H9 (cell line): ENCODE data around the gene TPD52L1. TPM values are rescaled to one million over a fixed set of nuclear protein-coding genes. Genes with fewer than 3 reads are reported as not detected.

Experiments
- DNase-seq: peaks from one replicate; pipeline ENCODE4 v3.0.0-alpha.2; 2017
- H2AFZ ChIP-seq: one replicate; pipeline ENCODE4 v1.6.1; 2013; ENCODE audit warnings: mild to moderate bottlenecking, low read length, control low read depth, moderate library complexity
- H2AK5ac ChIP-seq: 2 replicates; pipeline ENCODE4 v1.6.1; 2013; ENCODE audit warnings: low read length, control low read depth, mixed read lengths; ENCODE audit not compliant: insufficient read length
- H2BK120ac ChIP-seq: one replicate; pipeline ENCODE4 v1.6.1; 2013; ENCODE audit warnings: low read depth, mild to moderate bottlenecking, low read length, control low read depth, inconsistent platforms; ENCODE audit not compliant: poor library complexity, severe bottlenecking
- H2BK12ac ChIP-seq: 2 replicates; pipeline ENCODE4 v1.6.1; 2013; ENCODE audit warnings: low read length, control low read depth, mixed read lengths, low read depth; ENCODE audit not compliant: insufficient read length
- H2BK15ac ChIP-seq: 2 replicates; pipeline ENCODE4 v1.6.1; 2013; ENCODE audit warnings: low read depth, low read length, control low read depth
- H2BK20ac ChIP-seq: one replicate; pipeline ENCODE4 v1.6.1; 2013; ENCODE audit warnings: low read depth, mild to moderate bottlenecking, low read length, control low read depth, inconsistent platforms; ENCODE audit not compliant: poor library complexity, severe bottlenecking
- H2BK5ac ChIP-seq: 2 replicates; pipeline ENCODE4 v1.6.1; 2013; ENCODE audit warnings: low read length, control low read depth, mixed read lengths; ENCODE audit not compliant: insufficient read length
- H3K14ac ChIP-seq: 2 replicates; pipeline ENCODE4 v1.6.1; 2013; ENCODE audit warnings: low read length, control low read depth; ENCODE audit not compliant: insufficient read depth
- H3K18ac ChIP-seq: 2 replicates; pipeline ENCODE4 v1.6.1; 2013; ENCODE audit warnings: low read depth, mild to moderate bottlenecking, mixed read lengths, low read length, control low read depth; ENCODE audit not compliant: insufficient read length
- H3K23ac ChIP-seq: 2 replicates; pipeline ENCODE4 v1.6.1; 2013; ENCODE audit warnings: low read length, control low read depth, mixed read lengths, low read depth; ENCODE audit not compliant: insufficient read length
- H3K23me2 ChIP-seq: 2 replicates; pipeline ENCODE4 v1.6.1; 2013; ENCODE audit warnings: low read depth, mild to moderate bottlenecking, mixed read lengths, low read length, control low read depth; ENCODE audit not compliant: insufficient read length, poor library complexity, severe bottlenecking
- H3K27ac ChIP-seq: 2 replicates; pipeline ENCODE4 v1.5.1; 2013; ENCODE audit warnings: low read length, control low read depth, mixed read lengths, low read depth; ENCODE audit not compliant: insufficient read length
- H3K27me3 ChIP-seq: 2 replicates; pipeline ENCODE4 v1.6.1; 2013; ENCODE audit warnings: low read length, control low read depth, inconsistent platforms; ENCODE audit not compliant: insufficient read depth
- H3K4ac ChIP-seq: 2 replicates; pipeline ENCODE4 v1.6.1; 2013; ENCODE audit warnings: low read depth, mild to moderate bottlenecking, control low read depth, inconsistent platforms, low read length, moderate library complexity
- H3K4me1 ChIP-seq: 2 replicates; pipeline ENCODE4 v1.6.1; 2013; ENCODE audit warnings: low read length, control low read depth, inconsistent platforms; ENCODE audit not compliant: insufficient read depth
- H3K4me2 ChIP-seq: 2 replicates; pipeline ENCODE4 v1.6.1; 2013; ENCODE audit warnings: low read length, control low read depth, mixed read lengths; ENCODE audit not compliant: insufficient read length, insufficient read depth
- H3K56ac ChIP-seq: 2 replicates; pipeline ENCODE4 v1.6.1; 2013; ENCODE audit warnings: low read depth, mild to moderate bottlenecking, mixed read lengths, low read length, control low read depth; ENCODE audit not compliant: insufficient read length
- H3K79me1 ChIP-seq: 2 replicates; pipeline ENCODE4 v1.6.1; 2013; ENCODE audit warnings: low read depth, mild to moderate bottlenecking, moderate library complexity, low read length, control low read depth, inconsistent platforms; ENCODE audit not compliant: insufficient read depth, poor library complexity, severe bottlenecking
- H3K79me2 ChIP-seq: 2 replicates; pipeline ENCODE4 v1.6.1; 2013; ENCODE audit warnings: low read length, control low read depth, inconsistent platforms; ENCODE audit not compliant: insufficient read depth
- H3K9ac ChIP-seq: 2 replicates; pipeline ENCODE4 v1.6.1; 2013; ENCODE audit warnings: low read length, control low read depth, mixed read lengths; ENCODE audit not compliant: insufficient read length; ENCODE audit errors: extremely low read depth
- H3K9me3 ChIP-seq: one replicate; pipeline ENCODE4 v1.6.1; 2013; ENCODE audit warnings: low read depth, low read length, inconsistent platforms; ENCODE audit not compliant: control insufficient read depth
- H3T11ph ChIP-seq: one replicate; pipeline ENCODE4 v1.6.1; 2013; ENCODE audit warnings: mild to moderate bottlenecking, low read length, control low read depth, inconsistent platforms
- H4K20me1 ChIP-seq: one replicate; pipeline ENCODE4 v1.6.1; 2013; ENCODE audit not compliant: control insufficient read depth, insufficient read length, insufficient read depth
- H4K5ac ChIP-seq: 2 replicates; pipeline ENCODE4 v1.6.1; 2013; ENCODE audit warnings: low read depth, mild to moderate bottlenecking, mixed read lengths, low read length, control low read depth; ENCODE audit not compliant: insufficient read length
- H4K8ac ChIP-seq: replicated peaks from 2 replicates; pipeline ENCODE4 v1.6.1; 2013; ENCODE audit warnings: low read length, control low read depth, mixed read lengths, low read depth; ENCODE audit not compliant: insufficient read length
- H4K91ac ChIP-seq: 2 replicates; pipeline ENCODE4 v1.6.1; 2013; ENCODE audit warnings: low read depth, mild to moderate bottlenecking, moderate library complexity, mixed read lengths, low read length, control low read depth; ENCODE audit not compliant: insufficient read length
- H3K27ac Mint-ChIP-seq, 3 experiments: 2 replicates in 2 of 3; 3 replicates in 1 of 3; pipeline ENCODE4 v1.8.0; 2020 to 2021; ENCODE audit warnings: mixed read lengths in 3 of 3, mild to moderate bottlenecking in 1 of 3, moderate library complexity in 1 of 3
- H3K27me3 Mint-ChIP-seq: 2 replicates; pipeline ENCODE4 v1.8.0; 2021; ENCODE audit warnings: low read depth, mild to moderate bottlenecking, moderate library complexity, mixed read lengths
- H3K36me3 Mint-ChIP-seq, 3 experiments: 2 replicates in 2 of 3; 3 replicates in 1 of 3; pipeline ENCODE4 v1.8.0; 2020 to 2021; ENCODE audit warnings: low read depth in 3 of 3, mixed read lengths in 3 of 3; ENCODE audit not compliant: insufficient read depth in 1 of 3
- H3K4me1 Mint-ChIP-seq, 2 experiments: 2 replicates each; pipeline ENCODE4 v1.8.0; 2020; ENCODE audit warnings: mixed read lengths in 2 of 2
- H3K4me3 Mint-ChIP-seq, 2 experiments: 2 replicates in 1 of 2; 3 replicates in 1 of 2; pipeline ENCODE4 v1.8.0; 2020 to 2021; ENCODE audit warnings: mild to moderate bottlenecking in 2 of 2, mixed read lengths in 2 of 2, moderate library complexity in 1 of 2
- H3K9me3 Mint-ChIP-seq, 2 experiments: 2 replicates in 1 of 2; 3 replicates in 1 of 2; pipeline ENCODE4 v1.8.0; 2020; ENCODE audit warnings: mild to moderate bottlenecking in 2 of 2, mixed read lengths in 2 of 2, moderate library complexity in 1 of 2
- CTCF ChIP-seq: fragments of 200-600 bp; sonication (generic); conservative IDR thresholded peaks from 3 replicates; pipeline ENCODE4 v1.8.0; 2021; ENCODE audit warnings: antibody characterized with exemption, mild to moderate bottlenecking
- WGBS: extraction: QIAGEN DNeasy Blood & Tissue Kit; methylation state at CpG from one replicate; pipeline ENCODE4 v1.1.7; 2013; ENCODE audit warnings: missing lambda C conversion rate, low lambda C conversion rate, mixed read lengths; ENCODE audit not compliant: insufficient read length; ENCODE audit errors: extremely low coverage; 5-methylcytosine and 5-hydroxymethylcytosine counted together
- total RNA-seq: library from RNA; stranded (reverse); gene quantifications from 2 replicates; pipeline ENCODE4 v1.2.1, GENCODE V29; 2021

TPD52L1 gene
- total RNA-seq, 1 experiment from 2014 or later = 6.6 TPM

GRCh38 chr6:125138083-125138482, 15.5 kb upstream of the TPD52L1 start:
- no CpG with 5 or more reads among the region's 2 CpGs for WGBS
- no peaks in the 10 kb centered on the region for H3K9me3 ChIP-seq

More at GRCh38 chr6:125138083-125138482, 15.5 kb upstream of the TPD52L1 start:
- Histone ChIP-seq H3K4me2 (no peak overlapping the region), H3K4me1 (no peaks in the 10 kb centered on the region), H4K91ac (no peak overlapping the region), H2BK120ac (no peak overlapping the region), H3K18ac (no peak overlapping the region), H3K4ac (no peak overlapping the region), H3K79me2 (no peaks in the 10 kb centered on the region), H3K23me2 (no peaks in the 10 kb centered on the region), H4K8ac (no peak overlapping the region), H2BK20ac (no peak overlapping the region), H2BK5ac (no peak overlapping the region), H2BK15ac (no peak overlapping the region), H3K23ac (no peak overlapping the region), H4K20me1 (no peaks in the 10 kb centered on the region), H2AFZ (no peak overlapping the region), H4K5ac (no peak overlapping the region), H3K79me1 (no peaks in the 10 kb centered on the region), H3K56ac (no peak overlapping the region), H2BK12ac (no peak overlapping the region), H3K9ac (no peak overlapping the region), H3K14ac (no peak overlapping the region), H3K27ac (no peak overlapping the region), H3K27me3 (no peaks in the 10 kb centered on the region), H3T11ph (no peak overlapping the region), H2AK5ac (no peak overlapping the region)
- Mint-ChIP-seq H3K27ac (no peak overlapping the region), H3K4me1 (no peaks in the 10 kb centered on the region), H3K4me3 (no peak overlapping the region), H3K27me3 (no peaks in the 10 kb centered on the region), H3K9me3 (peaks cover under 1% of the 10 kb centered on the region in 2 experiments; a peak in 3 of 5 replicates), H3K36me3 (0 out of 7 replicates have a peak, but pooled peaks cover 0 to under 1% (median 0%) of the 10 kb centered on the region in 3 experiments)
- DNase-seq = no peak
- no peak for TF ChIP-seq CTCF
